Measurements from ENCODE around the gene FOXN3.

FOXN3 gene

DNA sequence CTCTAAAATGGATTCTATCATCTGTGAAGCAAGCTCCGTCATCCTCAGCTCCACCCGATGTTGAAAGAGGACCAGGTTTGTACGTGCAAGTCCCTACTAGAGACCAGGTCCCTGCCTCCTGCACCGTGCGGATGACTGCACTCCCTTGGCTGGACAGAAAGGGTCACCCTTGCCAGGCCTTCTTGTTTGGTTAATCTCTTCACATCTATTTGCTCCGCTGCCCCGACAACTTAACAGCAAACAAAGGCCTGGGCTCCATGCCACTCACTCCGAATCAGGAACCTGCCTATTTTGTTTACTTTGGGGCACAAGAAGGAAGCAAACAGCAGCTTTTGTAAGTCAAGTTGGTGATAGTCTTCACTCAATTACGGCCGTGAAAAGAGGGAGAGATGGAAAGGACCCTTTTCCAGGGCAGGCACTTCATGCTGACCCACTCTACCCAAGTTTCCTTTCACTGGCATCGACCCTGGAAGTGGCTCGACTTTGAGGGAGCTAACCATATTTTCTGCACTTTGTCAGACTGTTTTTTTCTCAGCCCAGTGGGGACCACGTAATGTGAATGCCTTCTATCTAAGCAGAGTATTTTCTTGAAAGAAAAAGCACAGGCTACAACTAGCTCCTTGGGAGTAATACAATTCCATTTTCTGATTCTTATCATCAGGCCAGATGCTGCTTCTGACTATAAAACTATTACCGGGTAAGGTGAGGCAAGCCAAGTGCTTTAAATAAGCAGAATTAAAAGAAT is 202.6 kb downstream of the FOXN3 start:
- no peak for DNase-seq (ENCODE audit: extremely low read depth, low read depth)
- TF ChIP-seq, protein P1, sequence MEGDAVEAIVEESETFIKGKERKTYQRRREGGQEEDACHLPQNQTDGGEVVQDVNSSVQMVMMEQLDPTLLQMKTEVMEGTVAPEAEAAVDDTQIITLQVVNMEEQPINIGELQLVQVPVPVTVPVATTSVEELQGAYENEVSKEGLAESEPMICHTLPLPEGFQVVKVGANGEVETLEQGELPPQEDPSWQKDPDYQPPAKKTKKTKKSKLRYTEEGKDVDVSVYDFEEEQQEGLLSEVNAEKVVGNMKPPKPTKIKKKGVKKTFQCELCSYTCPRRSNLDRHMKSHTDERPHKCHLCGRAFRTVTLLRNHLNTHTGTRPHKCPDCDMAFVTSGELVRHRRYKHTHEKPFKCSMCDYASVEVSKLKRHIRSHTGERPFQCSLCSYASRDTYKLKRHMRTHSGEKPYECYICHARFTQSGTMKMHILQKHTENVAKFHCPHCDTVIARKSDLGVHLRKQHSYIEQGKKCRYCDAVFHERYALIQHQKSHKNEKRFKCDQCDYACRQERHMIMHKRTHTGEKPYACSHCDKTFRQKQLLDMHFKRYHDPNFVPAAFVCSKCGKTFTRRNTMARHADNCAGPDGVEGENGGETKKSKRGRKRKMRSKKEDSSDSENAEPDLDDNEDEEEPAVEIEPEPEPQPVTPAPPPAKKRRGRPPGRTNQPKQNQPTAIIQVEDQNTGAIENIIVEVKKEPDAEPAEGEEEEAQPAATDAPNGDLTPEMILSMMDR (IDR thresholded peaks at IDR 0.05; ENCODE audit: low read depth, low read length): no peak

DNA sequence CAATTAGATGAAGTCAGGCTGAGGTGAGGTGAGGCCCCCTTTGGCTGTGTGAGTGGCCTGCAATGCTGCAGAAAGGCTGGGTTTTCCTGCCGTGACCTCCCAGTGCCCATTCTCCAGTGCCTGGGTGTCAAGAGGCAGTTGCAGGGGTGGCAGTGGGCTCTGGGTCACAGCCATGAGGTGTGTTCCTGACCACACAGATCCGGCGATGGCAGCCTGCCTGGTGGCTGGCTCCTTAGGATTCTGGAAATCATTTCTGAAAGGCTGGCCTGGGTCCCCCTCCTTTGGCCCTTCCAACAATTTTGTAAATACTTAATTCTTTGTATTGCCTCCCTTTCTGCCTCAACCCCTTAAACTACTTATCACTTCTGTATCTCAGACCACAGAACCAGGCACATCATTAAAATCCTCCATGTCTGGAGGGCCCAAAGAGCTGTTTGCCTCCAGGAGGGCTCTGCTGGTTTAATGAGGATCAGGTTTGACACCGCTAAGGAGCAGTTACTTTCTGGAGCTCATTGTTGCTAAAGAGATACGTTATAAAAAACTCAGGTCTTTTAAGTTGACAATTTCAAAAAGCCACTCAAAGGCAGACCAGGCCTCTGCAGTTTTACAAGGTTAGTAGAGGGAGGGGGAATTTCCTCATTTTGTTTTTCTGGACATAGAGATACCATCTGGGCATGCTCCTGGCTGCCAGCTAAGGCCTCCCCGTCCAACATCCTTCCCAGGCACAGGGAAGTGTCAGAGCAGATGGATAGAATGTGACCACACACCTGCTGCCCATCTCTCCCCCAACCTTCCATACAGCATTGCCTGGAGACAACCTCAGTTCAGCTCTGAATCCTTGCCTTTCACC is 204.4 kb downstream of the FOXN3 start:
- DNase-seq (ENCODE audit: extremely low read depth, low read depth): no peak
- TF ChIP-seq, protein P1 (IDR thresholded peaks at IDR 0.05; ENCODE audit: low read depth, low read length): no peak

DNA sequence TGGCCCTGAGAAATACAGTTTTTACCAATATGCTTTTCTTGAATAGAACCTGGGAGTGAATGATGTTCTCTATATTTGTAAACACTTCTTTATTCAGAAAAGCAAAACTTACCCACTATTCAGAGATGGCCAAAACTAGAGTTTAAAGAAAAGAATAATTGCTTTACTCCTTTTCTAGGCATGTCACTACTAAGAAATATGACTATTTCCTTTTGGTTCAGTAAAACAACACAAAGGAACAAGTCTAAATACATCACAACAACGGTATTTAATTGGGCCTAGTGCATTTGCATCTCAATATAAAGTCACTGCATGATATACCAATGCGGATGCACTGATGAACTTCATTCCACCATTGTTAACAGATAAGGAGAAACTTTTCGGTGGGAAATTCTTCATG is 207.5 kb downstream of the FOXN3 start:
- TF ChIP-seq, protein P1 (IDR thresholded peaks at IDR 0.05; ENCODE audit: low read depth, low read length): no peak
- no peak for DNase-seq (ENCODE audit: extremely low read depth, low read depth)

DNA sequence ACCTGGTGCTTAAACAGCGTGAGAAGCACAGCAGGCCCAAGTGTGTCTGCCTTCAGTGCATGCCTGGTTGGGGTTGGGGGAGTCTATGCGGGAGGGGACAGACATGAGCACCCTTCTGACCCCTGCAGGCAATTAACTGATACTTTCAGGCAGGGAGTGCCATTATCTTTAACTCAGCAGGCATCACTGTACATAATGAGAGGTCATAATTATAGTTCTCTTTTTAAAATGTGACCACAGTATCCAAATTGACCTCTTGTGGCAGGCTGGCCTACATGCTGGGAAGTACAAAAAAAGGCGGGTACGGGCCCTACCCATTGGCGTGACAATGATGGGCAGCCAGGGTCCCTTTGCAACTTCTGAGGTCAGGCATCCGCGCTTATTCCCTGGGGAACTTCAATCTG is 209.1 kb downstream of the FOXN3 start:
- TF ChIP-seq, protein P1 (IDR thresholded peaks at IDR 0.05; ENCODE audit: low read depth, low read length): no peak
- DNase-seq (ENCODE audit: extremely low read depth, low read depth): no peak

DNA sequence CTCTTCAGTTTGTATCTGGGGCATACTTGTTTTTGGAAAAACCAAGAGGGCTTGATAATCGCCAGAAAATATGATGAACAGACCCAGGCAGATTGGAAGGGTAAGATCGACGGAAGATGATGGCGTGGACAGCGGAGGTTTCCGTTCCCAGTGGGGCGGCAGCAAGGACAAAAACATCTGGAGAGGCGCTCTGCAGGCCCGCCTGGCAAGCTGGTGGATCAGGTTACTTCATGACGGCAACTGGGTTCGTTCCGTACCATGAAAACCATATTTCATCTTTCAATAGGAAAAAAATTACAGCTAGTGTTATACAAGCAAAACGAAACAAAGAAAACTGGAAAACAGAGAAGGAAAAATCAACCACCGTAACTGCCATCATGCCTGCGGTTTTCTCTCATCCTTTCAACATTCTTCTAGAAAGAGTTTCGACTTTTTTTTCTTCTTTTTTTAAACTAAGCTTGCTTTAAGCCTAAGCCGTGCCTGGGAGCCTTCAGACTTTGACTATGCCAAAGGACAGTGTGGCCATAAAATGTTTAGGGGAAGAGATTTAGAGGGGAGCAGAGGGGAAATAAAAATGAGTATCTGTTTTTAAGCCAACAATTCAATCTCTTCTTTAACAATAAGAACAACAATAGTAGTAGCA is 210.5 kb downstream of the FOXN3 start:
- TF ChIP-seq, protein P1 (IDR thresholded peaks at IDR 0.05; ENCODE audit: low read depth, low read length): no peak
- DNase-seq (ENCODE audit: extremely low read depth, low read depth): peak; percentile 77

DNA sequence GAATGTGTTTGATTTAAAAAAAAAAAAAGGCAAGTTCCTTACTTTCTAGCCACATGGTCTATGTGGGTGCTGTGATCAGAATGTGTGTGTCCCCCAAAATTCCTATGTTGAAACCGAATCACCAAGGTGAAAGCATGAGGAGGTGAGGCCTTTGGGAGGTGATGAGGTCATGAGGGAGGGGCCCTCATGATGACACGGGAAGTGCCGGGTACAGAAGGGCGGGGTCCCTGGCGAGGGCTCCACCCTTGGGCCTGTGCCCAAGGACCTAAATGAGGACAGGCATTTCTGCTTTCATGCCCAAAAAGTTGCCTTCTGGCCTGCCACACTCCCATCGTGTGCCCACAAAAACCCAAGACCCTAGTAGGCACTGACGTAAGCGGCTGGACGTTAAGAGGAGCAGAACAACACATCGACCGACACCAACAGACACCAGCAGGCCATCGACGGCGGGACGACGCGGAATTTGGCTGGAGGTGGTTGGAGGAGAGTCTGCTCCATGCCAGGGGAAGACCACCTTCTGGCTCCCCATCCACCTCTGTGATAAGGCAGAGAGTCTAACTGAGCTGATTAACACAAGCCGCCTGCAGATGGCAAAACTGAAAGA is 211.8 kb downstream of the FOXN3 start:
- TF ChIP-seq, protein P1 (IDR thresholded peaks at IDR 0.05; ENCODE audit: low read depth, low read length): no peak
- no peak for DNase-seq (ENCODE audit: extremely low read depth, low read depth)
